ENCODE results near the gene FRMD4B.

DNA sequence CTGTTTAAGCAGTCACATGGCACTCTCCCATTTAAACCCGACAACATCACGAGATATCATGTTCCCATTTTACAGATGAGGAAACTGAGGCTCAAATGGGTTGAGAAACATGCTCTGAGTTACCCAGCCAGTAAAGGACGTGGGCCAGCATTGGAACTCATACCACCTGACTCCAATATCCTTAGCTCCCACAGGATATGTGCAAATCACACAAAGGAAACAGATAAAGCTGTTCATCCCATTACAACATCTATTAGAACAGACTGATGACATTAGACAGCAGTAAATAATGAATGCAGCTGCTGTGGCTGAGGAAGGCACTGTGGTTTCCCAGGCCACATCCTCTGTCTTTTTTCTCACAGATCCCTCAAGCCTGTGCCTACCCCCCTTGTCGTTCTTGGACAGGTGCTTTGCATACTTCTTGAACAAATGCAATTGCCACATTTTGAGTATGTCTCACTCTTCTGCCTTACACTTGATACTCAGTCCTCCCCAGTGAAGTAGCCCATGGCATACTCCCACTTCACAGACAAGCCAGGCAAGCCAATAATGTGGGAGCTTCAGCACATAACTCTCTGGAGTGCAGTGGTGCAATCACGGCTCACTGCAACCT, 17.7 kb downstream of the FRMD4B start:
- TF ChIP-seq SMC3 (IDR thresholded peaks at IDR 0.05; ENCODE audit: borderline replicate concordance, low read length) (no peak), ATF7 (IDR thresholded peaks at IDR 0.05; ENCODE audit: low read depth) (peak; percentile 88), NFYB (IDR thresholded peaks at IDR 0.05; ENCODE audit: insufficient read depth, low read depth, low read length) (no peak), RAD21 (IDR thresholded peaks at IDR 0.05; ENCODE audit: insufficient read depth, low read depth, low read length) (no peak)
- TF ChIP-seq, protein P1, sequence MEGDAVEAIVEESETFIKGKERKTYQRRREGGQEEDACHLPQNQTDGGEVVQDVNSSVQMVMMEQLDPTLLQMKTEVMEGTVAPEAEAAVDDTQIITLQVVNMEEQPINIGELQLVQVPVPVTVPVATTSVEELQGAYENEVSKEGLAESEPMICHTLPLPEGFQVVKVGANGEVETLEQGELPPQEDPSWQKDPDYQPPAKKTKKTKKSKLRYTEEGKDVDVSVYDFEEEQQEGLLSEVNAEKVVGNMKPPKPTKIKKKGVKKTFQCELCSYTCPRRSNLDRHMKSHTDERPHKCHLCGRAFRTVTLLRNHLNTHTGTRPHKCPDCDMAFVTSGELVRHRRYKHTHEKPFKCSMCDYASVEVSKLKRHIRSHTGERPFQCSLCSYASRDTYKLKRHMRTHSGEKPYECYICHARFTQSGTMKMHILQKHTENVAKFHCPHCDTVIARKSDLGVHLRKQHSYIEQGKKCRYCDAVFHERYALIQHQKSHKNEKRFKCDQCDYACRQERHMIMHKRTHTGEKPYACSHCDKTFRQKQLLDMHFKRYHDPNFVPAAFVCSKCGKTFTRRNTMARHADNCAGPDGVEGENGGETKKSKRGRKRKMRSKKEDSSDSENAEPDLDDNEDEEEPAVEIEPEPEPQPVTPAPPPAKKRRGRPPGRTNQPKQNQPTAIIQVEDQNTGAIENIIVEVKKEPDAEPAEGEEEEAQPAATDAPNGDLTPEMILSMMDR (IDR thresholded peaks at IDR 0.05 in 2 of 3, conservative IDR thresholded peaks at IDR 0.05 in 1 of 3; ENCODE audit: control insufficient read depth in 2 of 3, extremely low read depth in 1 of 3, insufficient read depth in 1 of 3, low read depth in 3 of 3, low read length in 3 of 3) = no peak
